Fibroblast of mammary gland (primary cell): Measurements from ENCODE around the gene SELPLG.
"Not testable (repeated sequence)": the region's sequence is repeated elsewhere in the genome, so short reads cannot be mapped to it uniquely, and the experiment has no call there.

Source experiments
- DNase-seq: peaks from one replicate; pipeline ENCODE4 v3.0.0-alpha.2; 2010; ENCODE audit warnings: low read depth
- H3K4me3 ChIP-seq: 2 replicates; pipeline ENCODE4 v1.5.1; 2011; ENCODE audit warnings: low read depth, mild to moderate bottlenecking, low read length, moderate library complexity; ENCODE audit not compliant: control insufficient read depth
- TF ChIP-seq, protein P1 (sequence below): conservative IDR thresholded peaks from 2 replicates; pipeline ENCODE4 v1.5.1; 2011; ENCODE audit warnings: low read depth, low read length, inconsistent platforms; ENCODE audit not compliant: control insufficient read depth, insufficient read depth

Gene SELPLG

DNA sequence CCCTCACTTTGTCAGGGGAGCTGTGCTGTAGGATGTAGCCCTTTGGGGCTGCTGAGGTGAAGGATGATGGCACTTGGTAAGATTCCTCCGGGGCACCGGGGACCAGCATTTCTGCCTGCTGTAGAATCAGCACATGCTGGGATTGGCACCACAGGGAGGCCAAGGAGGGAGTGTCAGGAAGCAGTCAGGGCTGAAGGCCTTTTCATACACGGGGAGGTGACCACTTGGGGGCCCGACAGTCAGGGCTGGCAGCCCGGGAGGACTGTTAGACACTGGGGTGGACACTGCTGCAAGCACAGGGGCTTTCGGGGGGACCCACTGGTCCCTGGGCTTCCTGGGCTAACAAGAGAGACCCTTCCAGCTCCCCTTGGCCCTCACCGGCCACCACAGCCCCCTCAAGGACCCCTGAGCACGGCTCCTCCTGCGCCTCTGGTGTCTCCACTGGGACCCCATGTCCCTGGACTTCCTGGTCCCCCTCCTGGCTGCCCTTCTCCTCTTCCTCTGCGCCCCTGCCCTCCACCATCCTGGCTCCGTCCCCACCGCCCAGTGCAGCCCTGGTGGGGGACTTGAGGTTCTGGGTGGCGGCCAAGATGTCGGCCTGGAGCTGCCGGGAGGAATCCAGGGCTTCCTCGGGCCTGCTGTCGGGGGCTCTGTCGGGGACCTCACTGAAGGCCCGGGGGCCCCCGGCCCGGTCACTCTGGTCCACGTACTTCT is 42.3 kb downstream of the SELPLG start:
- DNase-seq: no peak
- TF ChIP-seq, protein P1, sequence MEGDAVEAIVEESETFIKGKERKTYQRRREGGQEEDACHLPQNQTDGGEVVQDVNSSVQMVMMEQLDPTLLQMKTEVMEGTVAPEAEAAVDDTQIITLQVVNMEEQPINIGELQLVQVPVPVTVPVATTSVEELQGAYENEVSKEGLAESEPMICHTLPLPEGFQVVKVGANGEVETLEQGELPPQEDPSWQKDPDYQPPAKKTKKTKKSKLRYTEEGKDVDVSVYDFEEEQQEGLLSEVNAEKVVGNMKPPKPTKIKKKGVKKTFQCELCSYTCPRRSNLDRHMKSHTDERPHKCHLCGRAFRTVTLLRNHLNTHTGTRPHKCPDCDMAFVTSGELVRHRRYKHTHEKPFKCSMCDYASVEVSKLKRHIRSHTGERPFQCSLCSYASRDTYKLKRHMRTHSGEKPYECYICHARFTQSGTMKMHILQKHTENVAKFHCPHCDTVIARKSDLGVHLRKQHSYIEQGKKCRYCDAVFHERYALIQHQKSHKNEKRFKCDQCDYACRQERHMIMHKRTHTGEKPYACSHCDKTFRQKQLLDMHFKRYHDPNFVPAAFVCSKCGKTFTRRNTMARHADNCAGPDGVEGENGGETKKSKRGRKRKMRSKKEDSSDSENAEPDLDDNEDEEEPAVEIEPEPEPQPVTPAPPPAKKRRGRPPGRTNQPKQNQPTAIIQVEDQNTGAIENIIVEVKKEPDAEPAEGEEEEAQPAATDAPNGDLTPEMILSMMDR: no peak
- H3K4me3 ChIP-seq: no peak overlapping the region

DNA sequence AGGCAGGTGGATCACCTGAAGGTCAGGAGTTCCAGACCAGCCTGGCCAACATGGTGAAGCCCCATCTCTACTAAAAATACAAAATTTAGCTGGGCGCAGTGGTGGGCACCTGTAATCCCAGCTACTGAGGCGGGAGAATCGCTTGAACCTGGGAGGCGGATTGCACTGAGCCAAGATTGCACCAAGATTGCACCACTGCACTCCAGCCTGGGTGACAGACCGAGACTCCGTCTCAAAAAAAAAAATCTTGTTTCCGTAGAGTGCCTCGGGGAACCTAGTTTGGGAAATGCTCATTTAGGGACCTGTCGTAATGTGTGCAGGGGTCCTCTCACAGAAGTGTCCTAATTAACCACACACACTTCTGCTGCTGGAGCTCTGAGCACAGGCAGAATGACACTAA is 43.2 kb downstream of the SELPLG start:
- not testable (repeated sequence) for DNase-seq, H3K4me3 ChIP-seq

DNA sequence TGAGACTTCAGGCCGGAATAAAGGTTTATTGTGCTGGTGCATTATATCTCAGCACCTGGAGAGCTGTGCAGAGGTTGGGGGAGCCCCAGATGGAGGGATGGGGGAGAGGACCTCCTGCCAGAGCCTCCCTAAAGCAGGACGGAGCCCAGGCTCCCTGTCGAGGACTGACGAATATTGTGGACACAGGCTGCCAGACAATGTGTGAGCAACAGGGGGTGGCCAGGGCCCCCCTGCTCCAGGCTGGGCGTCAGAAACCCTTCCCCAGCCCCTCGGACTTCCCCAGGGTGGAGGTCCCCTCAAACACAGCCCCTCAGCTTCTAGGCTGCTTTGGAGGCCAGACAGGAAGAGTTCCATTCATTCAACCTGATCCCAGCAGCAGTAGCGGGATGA is 43.9 kb downstream of the SELPLG start:
- no peak for DNase-seq
- no peak overlapping the region for H3K4me3 ChIP-seq
- TF ChIP-seq, protein P1: no peak

DNA sequence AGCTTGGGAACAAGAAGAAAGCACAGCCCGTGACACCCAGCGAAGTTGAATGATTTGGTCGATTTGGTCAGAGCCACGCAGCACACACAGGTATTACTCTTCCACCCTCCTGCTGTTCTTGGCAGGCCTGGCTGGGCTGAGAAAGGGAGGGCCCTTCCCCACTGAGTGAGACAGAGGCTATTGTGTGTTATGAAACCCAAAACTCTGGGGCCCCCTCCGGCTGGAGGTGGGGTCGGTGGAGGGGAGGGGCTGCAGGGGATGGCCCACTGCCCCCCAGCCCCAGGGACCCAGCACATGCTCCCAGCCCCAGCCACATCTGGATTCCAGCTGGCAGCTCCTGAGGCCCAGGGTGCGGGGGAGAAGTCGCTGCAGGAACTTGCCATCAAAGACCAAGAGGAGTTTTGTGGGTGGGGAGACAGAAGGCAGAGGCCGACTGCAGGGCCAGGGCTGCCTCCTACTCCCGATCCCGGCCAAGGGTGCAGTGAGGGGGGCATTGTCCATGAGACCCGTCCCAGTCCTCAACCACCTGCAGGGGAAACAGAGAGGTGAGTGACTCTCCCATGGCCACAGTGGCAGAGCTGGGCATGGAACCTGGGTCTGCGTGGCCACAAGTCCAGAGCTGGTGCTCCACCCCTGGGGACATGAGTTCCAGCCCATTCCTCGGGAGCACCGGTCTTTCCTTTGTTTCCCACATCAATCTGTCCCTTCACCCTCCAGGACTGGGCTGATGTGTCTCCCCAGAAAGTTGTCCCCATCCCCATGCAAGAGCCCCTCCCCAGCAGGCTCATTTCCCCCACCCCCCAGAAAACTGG is 44.5 kb downstream of the SELPLG start:
- TF ChIP-seq, protein P1: no peak
- no peak overlapping the region for H3K4me3 ChIP-seq
- DNase-seq: peak; percentile 80

DNA sequence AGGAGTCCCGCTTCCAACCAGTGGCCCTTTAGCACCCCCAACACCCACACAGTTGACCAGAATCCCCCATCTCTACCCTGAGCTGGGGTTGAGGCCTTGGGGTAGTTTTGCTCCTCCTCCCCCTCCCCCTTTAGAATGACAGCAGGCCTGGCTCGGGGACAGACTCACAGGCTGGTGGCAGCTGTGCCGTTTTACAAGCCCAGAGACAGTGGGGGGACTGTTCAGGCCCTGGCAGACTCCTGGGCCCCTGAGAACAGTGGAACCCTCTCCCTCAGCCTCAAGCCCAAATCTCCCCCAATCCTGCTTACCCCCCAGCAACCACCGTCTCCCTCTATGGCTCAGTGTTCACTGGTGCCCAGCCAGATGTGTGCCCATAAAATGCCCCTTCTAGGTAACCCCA is 45.9 kb downstream of the SELPLG start:
- H3K4me3 ChIP-seq: no peak overlapping the region
- DNase-seq: no peak
- TF ChIP-seq, protein P1: no peak

DNA sequence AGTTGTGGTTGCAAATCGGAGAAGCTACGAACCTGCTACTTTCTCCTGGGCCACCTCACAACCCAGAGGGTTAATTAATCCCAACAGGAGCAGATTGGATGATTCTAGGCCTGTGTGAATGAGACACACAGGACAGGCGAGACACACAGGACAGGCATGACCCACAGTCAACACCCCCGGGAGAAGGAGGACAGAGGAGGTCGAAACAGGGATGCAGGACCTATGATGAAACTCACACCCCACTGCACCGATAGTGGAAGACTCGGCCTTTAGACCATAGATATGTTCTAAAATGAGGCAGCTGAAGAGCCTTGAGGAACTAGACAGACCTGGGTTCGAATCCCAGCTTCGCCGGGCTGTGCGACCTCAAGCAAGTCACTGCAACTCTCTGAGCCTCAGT is 47.4 kb downstream of the SELPLG start:
- DNase-seq: no peak
- H3K4me3 ChIP-seq: no peak overlapping the region
- TF ChIP-seq, protein P1: no peak

DNA sequence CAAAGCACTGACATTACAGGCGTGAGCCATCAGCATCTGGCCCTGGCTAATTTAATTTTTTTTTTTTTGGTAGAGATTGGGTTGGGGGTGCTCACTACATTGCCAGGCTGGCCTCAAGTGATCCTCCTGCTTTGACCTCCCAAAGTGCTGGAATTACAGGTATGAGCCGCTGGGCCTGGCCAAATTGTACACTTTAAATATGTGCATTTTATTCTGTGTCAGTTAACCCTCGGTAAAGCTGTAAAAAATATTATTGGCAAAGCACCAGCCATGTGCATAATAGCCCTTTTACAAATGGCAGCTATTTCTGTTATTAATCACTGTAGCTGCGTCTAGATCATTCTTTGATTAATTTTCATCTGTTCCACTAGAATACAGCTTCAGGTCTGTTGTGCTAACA is 47.8 kb downstream of the SELPLG start:
- TF ChIP-seq, protein P1: no peak
- no peak for DNase-seq
- no peak overlapping the region for H3K4me3 ChIP-seq
